ENCODE data around the gene EYS. TPM values are rescaled to one million over a fixed set of nuclear protein-coding genes. Genes with fewer than 3 reads are reported as not detected.
A peak's percentile ranks its signal among the peaks of the same experiment; 100 is the strongest.

The EYS gene
- total and polyA plus RNA-seq, 9 of the 15 experiments (the other 6 are each of a cell fraction or from before 2014, with no cell fraction given) = 0.03 to 0.36 (median 0.10) TPM; not detected in 2

DNA sequence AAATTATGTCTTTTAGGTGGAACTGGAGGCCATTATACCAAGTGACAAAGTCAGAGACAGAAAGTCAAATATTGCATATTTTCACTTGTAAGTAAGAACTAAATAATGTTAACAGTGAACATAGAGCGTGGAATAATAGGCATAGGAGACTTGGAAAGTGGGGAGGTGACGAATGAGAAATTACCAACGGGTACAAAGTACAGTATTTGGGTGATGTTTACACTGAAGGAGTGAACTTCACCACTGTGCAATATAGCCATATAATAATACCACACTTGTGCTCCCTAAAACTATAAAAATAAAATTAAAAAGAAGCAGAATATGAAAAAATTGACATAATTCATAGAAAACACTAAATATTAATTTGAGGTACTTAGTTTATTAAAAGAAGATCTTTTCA, 14.9 kb downstream of the EYS start (continued):
- TF ChIP-seq, protein P1, sequence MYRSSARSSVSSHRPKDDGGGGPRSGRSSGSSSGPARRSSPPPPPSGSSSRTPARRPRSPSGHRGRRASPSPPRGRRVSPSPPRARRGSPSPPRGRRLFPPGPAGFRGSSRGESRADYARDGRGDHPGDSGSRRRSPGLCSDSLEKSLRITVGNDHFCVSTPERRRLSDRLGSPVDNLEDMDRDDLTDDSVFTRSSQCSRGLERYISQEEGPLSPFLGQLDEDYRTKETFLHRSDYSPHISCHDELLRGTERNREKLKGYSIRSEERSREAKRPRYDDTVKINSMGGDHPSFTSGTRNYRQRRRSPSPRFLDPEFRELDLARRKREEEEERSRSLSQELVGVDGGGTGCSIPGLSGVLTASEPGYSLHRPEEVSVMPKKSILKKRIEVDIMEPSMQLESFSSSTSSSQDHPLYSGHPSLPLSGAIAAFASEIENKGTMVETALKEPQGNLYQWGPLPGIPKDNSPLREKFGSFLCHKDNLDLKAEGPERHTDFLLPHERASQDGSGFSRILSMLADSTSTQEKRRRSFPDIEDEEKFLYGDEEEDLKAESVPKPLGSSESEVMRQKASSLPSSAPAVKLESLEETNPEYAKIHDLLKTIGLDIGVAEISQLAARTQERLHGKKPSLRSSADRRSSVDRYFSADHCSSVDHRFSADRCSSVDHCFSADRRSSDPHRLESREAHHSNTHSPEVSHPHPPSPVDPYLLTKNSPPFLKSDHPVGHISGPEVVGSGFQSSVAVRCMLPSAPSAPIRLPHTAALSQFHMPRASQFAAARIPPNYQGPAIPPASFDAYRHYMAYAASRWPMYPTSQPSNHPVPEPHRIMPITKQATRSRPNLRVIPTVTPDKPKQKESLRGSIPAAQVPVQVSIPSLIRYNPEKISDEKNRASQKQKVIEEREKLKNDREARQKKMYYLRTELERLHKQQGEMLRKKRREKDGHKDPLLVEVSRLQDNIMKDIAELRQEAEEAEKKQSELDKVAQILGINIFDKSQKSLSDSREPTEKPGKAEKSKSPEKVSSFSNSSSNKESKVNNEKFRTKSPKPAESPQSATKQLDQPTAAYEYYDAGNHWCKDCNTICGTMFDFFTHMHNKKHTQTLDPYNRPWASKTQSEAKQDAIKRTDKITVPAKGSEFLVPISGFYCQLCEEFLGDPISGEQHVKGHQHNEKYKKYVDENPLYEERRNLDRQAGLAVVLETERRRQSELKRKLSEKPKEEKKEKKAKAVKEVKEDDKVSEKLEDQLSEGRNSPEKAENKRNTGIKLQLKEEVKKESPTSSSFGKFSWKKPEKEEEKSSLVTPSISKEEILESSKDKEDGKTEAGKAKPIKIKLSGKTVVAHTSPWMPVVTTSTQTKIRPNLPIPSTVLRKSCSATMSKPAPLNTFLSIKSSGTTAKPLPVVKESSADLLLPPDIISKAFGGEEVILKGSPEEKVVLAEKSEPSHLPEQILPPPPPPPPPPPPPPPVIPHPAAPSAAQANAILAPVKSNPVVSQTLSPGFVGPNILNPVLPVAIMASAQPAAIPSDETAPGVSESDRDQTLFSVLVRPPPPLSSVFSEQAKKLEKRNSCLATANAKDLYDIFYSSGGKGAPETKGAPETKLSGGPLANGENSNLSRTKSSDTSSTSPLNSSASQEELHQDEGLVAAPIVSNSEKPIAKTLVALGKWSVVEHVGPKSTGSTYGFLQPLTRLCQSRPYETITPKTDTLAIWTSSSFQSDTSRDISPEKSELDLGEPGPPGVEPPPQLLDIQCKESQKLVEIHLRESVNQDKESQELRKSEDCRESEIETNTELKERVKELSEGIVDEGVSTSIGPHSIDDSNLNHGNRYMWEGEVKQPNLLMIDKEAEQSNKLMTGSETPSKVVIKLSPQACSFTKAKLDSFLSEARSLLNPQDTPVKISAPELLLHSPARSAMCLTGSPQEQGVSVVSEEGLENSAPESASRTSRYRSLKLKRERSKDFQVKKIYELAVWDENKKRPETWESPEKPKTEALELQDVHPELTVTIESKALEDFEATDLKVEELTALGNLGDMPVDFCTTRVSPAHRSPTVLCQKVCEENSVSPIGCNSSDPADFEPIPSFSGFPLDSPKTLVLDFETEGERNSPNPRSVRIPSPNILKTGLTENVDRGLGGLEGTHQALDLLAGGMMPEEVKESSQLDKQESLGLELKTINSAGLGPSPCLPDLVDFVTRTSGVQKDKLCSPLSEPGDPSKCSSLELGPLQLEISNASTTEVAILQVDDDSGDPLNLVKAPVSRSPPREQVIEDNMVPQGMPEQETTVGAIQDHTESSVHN (IDR thresholded peaks at IDR 0.05; ENCODE audit: borderline replicate concordance in 1 of 2, low read depth in 1 of 2) = no peak

DNA sequence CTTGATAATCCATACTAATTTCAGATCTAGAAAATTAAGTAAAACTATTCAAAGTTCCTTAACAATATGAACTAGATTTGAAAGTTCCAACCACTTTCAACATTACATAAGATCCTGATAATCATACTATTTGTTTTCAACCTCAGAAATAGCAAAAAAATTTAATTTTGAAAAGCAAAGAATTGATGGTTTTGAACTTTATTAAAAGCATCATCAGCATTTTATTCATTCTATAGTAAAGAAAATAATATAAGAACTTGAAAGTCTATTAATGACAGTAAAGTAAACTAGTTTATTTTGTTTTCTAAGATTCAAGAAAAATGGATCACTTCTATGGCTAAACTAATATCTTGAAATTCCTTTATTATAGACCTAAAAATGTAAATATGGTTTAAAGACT, 26.8 kb downstream of the EYS start:
- ATAC-seq (no peak), FAIRE-seq (no peak), DNase-seq (ENCODE audit: extremely low read depth in 1 of 4, low spot score in 3 of 4) (no peak)
- no peaks in the 10 kb centered on the region for H3K36me3 ChIP-seq (ENCODE audit: control insufficient read depth, insufficient read depth, low read length)
- no peaks in the 10 kb centered on the region for H3K9me1 ChIP-seq (ENCODE audit: control insufficient read depth, insufficient read depth, low read length)
- intact Hi-C loops (cut with micrococcal nuclease) = no loop called here
- no peaks in the 10 kb centered on the region for H3K27me3 ChIP-seq (ENCODE audit: control insufficient read depth in 2 of 2, insufficient read depth in 2 of 2, low read length in 2 of 2)
- H3K9me3 ChIP-seq (replicated peaks; ENCODE audit: control insufficient read depth, insufficient read depth, low read depth, low read length) = no peaks in the 10 kb centered on the region
- no peak overlapping the region for H3K9ac ChIP-seq (ENCODE audit: insufficient read depth in 1 of 2, low read depth in 2 of 2, low read length in 2 of 2)
- H3K4me3 ChIP-seq = no peak overlapping the region
- CTCF ChIA-PET (ENCODE audit: low intra/inter-chr PET ratio) = no interaction called here
- no peak overlapping the region for H2AFZ ChIP-seq (ENCODE audit: low read depth, low read length)
- no peaks in the 10 kb centered on the region for H3K79me2 ChIP-seq (ENCODE audit: control insufficient read depth, insufficient read depth, low read length)
- no peak overlapping the region for H3K4me2 ChIP-seq (ENCODE audit: insufficient read depth, low read length)
- peak; percentile 80 for TF ChIP-seq ZNF316 (IDR thresholded peaks at IDR 0.05)
- TF ChIP-seq MAFG (tag; conservative IDR thresholded peaks at IDR 0.05) = 0 out of 2 replicates have a peak, but pooled peaks have one; percentile 29
- TF ChIP-seq C11orf30 (IDR thresholded peaks at IDR 0.05; ENCODE audit: low read depth) = peak; percentile 49; the same call in 1 of the 2 replicates
- TF ChIP-seq TEAD1 (CRISPR knock-in tag; IDR thresholded peaks at IDR 0.05) = no peak
- TF ChIP-seq SREBF1 (IDR thresholded peaks at IDR 0.05; ENCODE audit: borderline replicate concordance, low read depth, low read length) = no peak
- no peak for TF ChIP-seq MCM5 (IDR thresholded peaks at IDR 0.05; ENCODE audit: low read depth)
- H3K4me1 ChIP-seq (replicated peaks in 1 of 2; ENCODE audit: control insufficient read depth in 2 of 2, insufficient read depth in 2 of 2, low read length in 2 of 2) = no peaks in the 10 kb centered on the region
- in situ Hi-C loops (cut with MboI) = no loop called here
- BruUV-seq (replicated peaks) = no TSS peak
- no peaks in the 10 kb centered on the region for H4K20me1 ChIP-seq (replicated peaks; ENCODE audit: control insufficient read depth, insufficient read depth, low read length)
- POLR2A ChIA-PET = no interaction called here
- H3K27ac ChIP-seq (ENCODE audit: extremely low read depth, low read depth, low read length) = no peak overlapping the region
